Uterus (tissue), 2 donors: Measurements from ENCODE around the gene LIN7B.

Experiments
- POLR2A ChIP-seq, 2 donors: fragments of 450-650 bp; IDR thresholded peaks; one replicate each; pipeline ENCODE4 v1.6.1; 2016; ENCODE audit warnings: antibody characterized with exemption in 2 of 2, mild to moderate bottlenecking in 1 of 2, moderate library complexity in 1 of 2
- TF ChIP-seq, protein P1 (sequence below), 4 experiments: fragments of 200-600 bp in 2 of 4; fragments of 450-650 bp in 2 of 4; sonication (generic) in 2 of 4; IDR thresholded peaks; one replicate each; pipeline ENCODE4 v1.5.1; 2016 to 2019; ENCODE audit warnings: antibody characterized with exemption in 4 of 4, mild to moderate bottlenecking in 2 of 4, moderate library complexity in 1 of 4

DNA sequence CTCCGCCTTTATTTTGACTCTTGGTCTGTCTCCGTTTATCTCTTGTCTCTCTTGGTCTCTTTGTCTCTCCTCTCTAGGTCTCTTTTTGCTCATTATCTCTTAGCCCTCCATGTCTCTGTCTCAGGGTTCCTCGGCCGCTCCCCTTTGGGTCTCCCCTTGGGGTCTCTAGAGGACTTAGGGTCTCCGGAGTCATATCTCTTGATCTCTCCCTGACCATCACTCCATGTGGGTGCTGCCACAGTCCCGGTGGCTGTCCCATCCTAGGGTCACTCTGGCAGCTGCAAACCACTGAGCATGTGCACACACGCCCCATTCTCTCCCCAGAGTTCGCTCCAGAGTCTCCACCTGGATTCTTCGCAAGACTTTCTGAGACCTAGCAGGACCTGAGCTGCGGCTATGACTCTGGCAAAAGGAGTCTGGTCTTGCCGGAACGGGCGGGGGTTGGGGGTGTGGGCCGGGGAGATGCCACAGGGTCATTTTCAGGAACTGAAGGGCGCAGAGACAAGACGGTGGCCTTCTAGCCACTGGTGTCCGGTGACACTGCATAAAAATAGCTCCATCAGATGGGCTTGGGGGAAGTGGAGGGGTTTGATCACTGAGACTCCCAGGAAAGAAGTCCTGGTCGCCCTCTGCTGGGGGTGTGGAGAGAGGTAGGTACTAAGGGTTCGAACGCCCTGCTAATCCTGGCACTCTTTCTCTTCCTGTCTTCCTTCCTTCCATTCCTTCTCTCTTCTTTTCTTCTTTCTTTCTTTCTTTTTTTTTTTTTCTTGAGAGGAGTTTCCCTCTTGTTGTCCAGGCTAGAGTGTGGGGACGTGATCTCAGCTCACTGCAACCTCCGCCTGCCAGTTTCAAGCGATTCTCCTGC is 40.4 kb upstream of the LIN7B start:
- TF ChIP-seq, protein P1, sequence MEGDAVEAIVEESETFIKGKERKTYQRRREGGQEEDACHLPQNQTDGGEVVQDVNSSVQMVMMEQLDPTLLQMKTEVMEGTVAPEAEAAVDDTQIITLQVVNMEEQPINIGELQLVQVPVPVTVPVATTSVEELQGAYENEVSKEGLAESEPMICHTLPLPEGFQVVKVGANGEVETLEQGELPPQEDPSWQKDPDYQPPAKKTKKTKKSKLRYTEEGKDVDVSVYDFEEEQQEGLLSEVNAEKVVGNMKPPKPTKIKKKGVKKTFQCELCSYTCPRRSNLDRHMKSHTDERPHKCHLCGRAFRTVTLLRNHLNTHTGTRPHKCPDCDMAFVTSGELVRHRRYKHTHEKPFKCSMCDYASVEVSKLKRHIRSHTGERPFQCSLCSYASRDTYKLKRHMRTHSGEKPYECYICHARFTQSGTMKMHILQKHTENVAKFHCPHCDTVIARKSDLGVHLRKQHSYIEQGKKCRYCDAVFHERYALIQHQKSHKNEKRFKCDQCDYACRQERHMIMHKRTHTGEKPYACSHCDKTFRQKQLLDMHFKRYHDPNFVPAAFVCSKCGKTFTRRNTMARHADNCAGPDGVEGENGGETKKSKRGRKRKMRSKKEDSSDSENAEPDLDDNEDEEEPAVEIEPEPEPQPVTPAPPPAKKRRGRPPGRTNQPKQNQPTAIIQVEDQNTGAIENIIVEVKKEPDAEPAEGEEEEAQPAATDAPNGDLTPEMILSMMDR (IDR thresholded peaks at IDR 0.05): no peak
- TF ChIP-seq POLR2A (IDR thresholded peaks at IDR 0.05): no peak
